OCI-LY3 (cell line): Measurements from ENCODE around the gene RNFT2.

Experiments
- H2AFZ ChIP-seq: fragments of 200-600, 300-600 bp; shearing (Covaris generic); 2 replicates; pipeline ENCODE4 v1.6.0; 2014; ENCODE audit warnings: antibody characterized with exemption, low read depth, low read length
- H3K27ac ChIP-seq: fragments of 200-600, 300-600 bp; sonication (generic); 2 replicates; pipeline ENCODE4 v1.5.1; 2014; ENCODE audit warnings: mild to moderate bottlenecking, low read length, moderate library complexity, mixed read lengths
- H3K27me3 ChIP-seq: fragments of 200-600, 300-600 bp; sonication (generic); 2 replicates; pipeline ENCODE4 v1.6.1; 2014; ENCODE audit warnings: low read depth, low read length, mixed read lengths
- H3K36me3 ChIP-seq: fragments of 200-600, 300-600 bp; sonication (generic); replicated peaks from 2 replicates; pipeline ENCODE3; 2014; ENCODE audit warnings: low read depth, low read length, mixed read lengths
- H3K4me1 ChIP-seq: fragments of 300-600, 200-600 bp; sonication (generic); 2 replicates; pipeline ENCODE4 v1.6.1; 2014; ENCODE audit warnings: low read length, mixed read lengths
- H3K4me2 ChIP-seq: fragments of 200-600, 300-600 bp; sonication (generic); 2 replicates; pipeline ENCODE4 v1.6.1; 2014; ENCODE audit warnings: low read length, mixed read lengths
- H3K4me3 ChIP-seq: fragments of 300-600, 200-600 bp; sonication (generic); 2 replicates; pipeline ENCODE4 v1.5.1; 2014; ENCODE audit warnings: antibody characterized with exemption, mild to moderate bottlenecking, low read length, moderate library complexity
- H3K79me2 ChIP-seq: fragments of 300-600, 200-600 bp; shearing (Covaris generic); 2 replicates; pipeline ENCODE4 v1.6.1; 2014; ENCODE audit warnings: mild to moderate bottlenecking, low read length, mixed read lengths
- H3K9ac ChIP-seq: fragments of 300-600, 200-600 bp; shearing (Covaris generic); 2 replicates; pipeline ENCODE4 v1.6.0; 2014; ENCODE audit warnings: mild to moderate bottlenecking, low read length, moderate library complexity
- H3K9me3 ChIP-seq: fragments of 200-600, 300-600 bp; shearing (Covaris generic); 2 replicates; pipeline ENCODE4 v1.6.1; 2014; ENCODE audit warnings: low read length, mixed read lengths; ENCODE audit not compliant: insufficient read depth
- H4K20me1 ChIP-seq: fragments of 200-600, 300-600 bp; sonication (generic); 2 replicates; pipeline ENCODE4 v1.6.1; 2016; ENCODE audit warnings: low read length, mixed read lengths; ENCODE audit not compliant: insufficient read depth
- CTCF ChIP-seq: fragments of 200-600, 300-600 bp; sonication (generic); IDR thresholded peaks from 2 replicates; pipeline ENCODE4 v1.5.1; 2014; ENCODE audit warnings: antibody characterized with exemption, low read length, low read depth
- EZH2phosphoT487 ChIP-seq: fragments of 200-600 bp; shearing (Covaris generic); IDR thresholded peaks from 2 replicates; pipeline ENCODE4 v1.6.1; 2018; ENCODE audit warnings: antibody characterized with exemption, mixed run types, low read depth

The RNFT2 gene

GRCh38 chr12:116737774-116738657, at the start of gene RNFT2, which contains the start of gene SPRING1:
RNFT2 (plus strand) TSS chr12:116738315; CDS start chr12:116740498, 2,183 bp downstream.
SPRING1 (minus strand) TSS chr12:116738069; CDS start chr12:116737900, 169 bp downstream.
- peaks cover 32% of the 10 kb centered on the region for H3K79me2 ChIP-seq
- H3K36me3 ChIP-seq = no peaks in the 10 kb centered on the region
- H3K9me3 ChIP-seq = no peaks in the 10 kb centered on the region
- H3K27ac ChIP-seq = no peak within 1 kb of the TSS
- no peaks in the 10 kb centered on the region; the same call in 1 of the 2 replicates for H4K20me1 ChIP-seq
- TF ChIP-seq CTCF (no peak), EZH2phosphoT487 (no peak)
- peak within 1 kb of the TSS; percentile 100 for H3K4me2 ChIP-seq
- H3K9ac ChIP-seq = peak within 1 kb of the TSS; percentile 79
- H3K4me1 ChIP-seq = peaks cover 16% of the 10 kb centered on the region
- H3K4me3 ChIP-seq = peak within 1 kb of the TSS; percentile 93
- H2AFZ ChIP-seq = peak within 1 kb of the TSS; percentile 94
- no peaks in the 10 kb centered on the region for H3K27me3 ChIP-seq

GRCh38 chr12:116689521-116689920, 48.6 kb upstream of the RNFT2 start:
- H4K20me1 ChIP-seq = no peaks in the 10 kb centered on the region
- peak overlapping the region; percentile 46 for H3K4me2 ChIP-seq
- TF ChIP-seq EZH2phosphoT487 (no peak), CTCF (no peak)
- no peaks in the 10 kb centered on the region for H3K9me3 ChIP-seq
- no peak overlapping the region for H3K4me3 ChIP-seq
- no peak overlapping the region for H2AFZ ChIP-seq
- peaks cover 27% of the 10 kb centered on the region for H3K27me3 ChIP-seq
- H3K79me2 ChIP-seq = no peaks in the 10 kb centered on the region
- H3K9ac ChIP-seq = no peak overlapping the region
- no peaks in the 10 kb centered on the region for H3K36me3 ChIP-seq
- H3K4me1 ChIP-seq = peaks cover 28% of the 10 kb centered on the region
- H3K27ac ChIP-seq = no peak overlapping the region

DNA sequence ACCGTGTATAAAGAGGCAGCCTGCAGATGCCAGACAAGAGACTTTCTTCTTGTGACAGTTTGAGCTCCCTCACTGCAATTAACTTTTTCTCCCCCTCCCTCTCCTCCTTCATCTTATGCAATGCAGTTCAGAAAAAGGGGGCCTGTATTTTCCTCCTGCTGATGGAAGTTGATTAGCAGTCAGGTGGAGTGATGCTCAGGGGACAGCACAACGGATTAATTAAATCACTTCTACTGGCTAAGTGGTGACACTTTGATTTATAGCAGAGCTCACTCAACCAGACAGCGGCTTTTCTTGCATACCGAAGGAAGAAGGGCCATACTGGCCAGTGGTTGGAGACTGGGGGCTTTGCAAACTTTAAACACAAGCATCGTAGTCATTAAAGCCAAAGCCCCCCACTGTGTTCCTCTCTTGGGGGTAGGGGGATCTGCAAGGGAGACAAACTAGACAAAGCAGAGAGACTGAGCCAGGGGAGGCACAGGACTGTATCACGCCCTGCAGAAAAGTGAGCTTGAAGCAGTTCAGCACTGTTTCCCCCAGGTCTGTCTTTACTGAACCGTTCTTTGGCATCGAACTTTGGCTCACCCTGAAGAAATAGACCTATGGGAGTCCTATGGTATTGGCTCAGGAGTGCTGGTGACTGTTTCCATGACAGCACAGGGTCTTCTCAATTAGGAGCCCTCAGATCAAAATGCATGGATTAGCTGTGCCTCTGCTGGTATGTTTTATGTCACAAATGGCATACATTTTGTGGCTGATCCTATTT, 48.0 kb upstream of the RNFT2 start:
- Histone ChIP-seq H3K9me3 (no peaks in the 10 kb centered on the region), H3K27ac (no peak overlapping the region), H3K36me3 (no peaks in the 10 kb centered on the region), H3K79me2 (no peaks in the 10 kb centered on the region), H3K9ac (no peak overlapping the region), H2AFZ (no peak overlapping the region), H4K20me1 (no peaks in the 10 kb centered on the region), H3K4me1 (peaks cover 34% of the 10 kb centered on the region), H3K27me3 (peaks cover 34% of the 10 kb centered on the region), H3K4me2 (peak overlapping the region; percentile 46), H3K4me3 (no peak overlapping the region)
- TF ChIP-seq EZH2phosphoT487 (no peak), CTCF (no peak)

DNA sequence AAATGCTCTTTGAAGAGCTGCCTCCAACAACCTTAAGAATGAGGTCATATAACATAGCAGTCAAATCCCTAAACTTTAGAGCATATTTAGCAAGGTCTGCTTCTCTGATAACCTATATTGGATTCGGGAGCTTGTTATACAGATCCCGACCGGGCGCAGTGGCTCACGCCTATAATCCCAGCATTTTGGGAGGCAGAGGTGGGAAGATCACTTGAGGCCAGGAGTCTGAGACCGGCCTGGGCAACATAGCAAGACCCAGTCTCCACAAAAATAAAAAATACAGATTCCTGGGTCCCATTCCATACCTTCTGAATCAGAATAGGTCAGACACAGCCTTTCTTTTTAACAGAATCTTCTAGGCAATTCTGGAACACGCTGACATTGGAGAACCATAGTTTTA, 46.9 kb upstream of the RNFT2 start:
- Histone ChIP-seq H3K9ac (no peak overlapping the region), H3K36me3 (no peaks in the 10 kb centered on the region), H3K4me3 (no peak overlapping the region), H3K9me3 (no peaks in the 10 kb centered on the region), H3K4me2 (no peak overlapping the region), H3K79me2 (no peaks in the 10 kb centered on the region), H2AFZ (no peak overlapping the region), H3K27me3 (peaks cover 43% of the 10 kb centered on the region), H3K4me1 (peaks cover 45% of the 10 kb centered on the region), H3K27ac (no peak overlapping the region), H4K20me1 (no peaks in the 10 kb centered on the region)
- TF ChIP-seq CTCF = no peak
- TF ChIP-seq EZH2phosphoT487 = no peak
